Ovary (tissue), 9 donors: ENCODE results near the gene SPEF2. TPM values are rescaled to one million over a fixed set of nuclear protein-coding genes. Genes with fewer than 3 reads are reported as not detected.

Experiments
- DNase-seq, 5 donors: peaks; one replicate each; pipeline ENCODE4 v3.0.0-alpha.2; 2019 to 2020
- H3K27ac ChIP-seq, 2 donors: fragments of 200-600 bp; one replicate each; pipeline versions ENCODE4 v1.5.1 to v1.8.0; 2019 to 2022
- H3K27me3 ChIP-seq: fragments of 200-600 bp; one replicate; pipeline ENCODE4 v1.8.0; 2022
- H3K36me3 ChIP-seq: fragments of 200-600 bp; sonication (generic); one replicate; pipeline ENCODE4 v1.5.1; 2019
- H3K4me1 ChIP-seq: one replicate; pipeline ENCODE4 v1.8.1; 2013; ENCODE audit warnings: mild to moderate bottlenecking, moderate library complexity; ENCODE audit not compliant: insufficient read depth
- H3K4me3 ChIP-seq: fragments of 200-600 bp; sonication (generic); one replicate; pipeline ENCODE4 v1.5.1; 2017
- H3K9me3 ChIP-seq, 2 donors: fragments of 200-600 bp in 1 of 2; sonication (generic) in 1 of 2; one replicate each; pipeline versions ENCODE4 v1.5.1 to v1.8.1; 2013 to 2019; ENCODE audit warnings: mild to moderate bottlenecking in 1 of 2, moderate library complexity in 1 of 2
- CTCF ChIP-seq, 3 donors: fragments of 450-650 bp in 2 of 3; fragments of 200-600 bp in 1 of 3; IDR thresholded peaks; one replicate each; pipeline versions ENCODE4 v1.5.1 to v1.8.0; 2016 to 2022; ENCODE audit warnings: antibody characterized with exemption in 3 of 3, mild to moderate bottlenecking in 1 of 3
- EP300 ChIP-seq: sonication (generic); formaldehyde crosslinking; IDR thresholded peaks from one replicate; pipeline ENCODE4 v1.6.1; 2017; ENCODE audit warnings: antibody characterized with exemption
- POLR2A ChIP-seq: fragments of 450-650 bp; IDR thresholded peaks from one replicate; pipeline ENCODE4 v1.6.1; 2017; ENCODE audit warnings: antibody characterized with exemption, mild to moderate bottlenecking, moderate library complexity
- WGBS, 3 donors: extraction: QIAGEN DNeasy Blood & Tissue Kit in 1 of 3; methylation state at CpG; one replicate each; pipeline versions ENCODE4 v1.1.5 to v1.1.7; 2013 to 2017; 5-methylcytosine and 5-hydroxymethylcytosine counted together
- intact Hi-C, 4 donors: fragments of 100-400 bp; cut with DNase I; formaldehyde crosslinking; loops; one replicate each; pipeline versions ENCODE4 v1.11.0 to v1.15.1; 2022 to 2023
- polyA plus RNA-seq, 2 donors: library from polyadenylated mRNA; stranded (reverse); fragments of 200-250 nt in 1 of 2; fragments of 350-450 nt in 1 of 2; fragmentation: Illumina TruSeq in 1 of 2; extraction: RNeasy Lipid Tissue Mini Kit (QIAGEN cat#74804) in 1 of 2; gene quantifications; one replicate each; pipeline ENCODE4 v1.2.3, GENCODE V29; 2013 to 2014
- total RNA-seq, 7 donors: library from RNA; depleted of rRNA in 2 of 7; stranded (reverse); fragments of >200 nt in 2 of 7; fragmentation: NEBNext Ultra II Directional in 3 of 7; extraction: Animal tissue kit (Norgen Biotek cat#: 25700) in 3 of 7; gene quantifications; one replicate each; pipeline versions ENCODE4 v1.1.0 to v1.2.4, GENCODE V29; 2016 to 2023
- donor health status: DM: no; HTN: no; CAD: no; lungs with moderate emphysema.
- donor health status: DM: no; HTN: no; CAD: no.
- donor health status: Bipolar disorder and iron deficiency.
- donor health status: DM: yes; HTN: yes; CAD: no.
- donor health status: DM: no; HTN: no; CAD: no.
- donor health status: DM: yes; HTN: yes; CAD: no.

SPEF2 gene
- total and polyA plus RNA-seq, 9 donors, result 4.2 to 31.8 (median 9.0) TPM

- H3K4me1 ChIP-seq, result no peaks in the 10 kb centered on the region
- intact Hi-C loops, result no loop called here
- no peak for DNase-seq
- H3K27me3 ChIP-seq, result no peaks in the 10 kb centered on the region
- H3K9me3 ChIP-seq, result no peaks in the 10 kb centered on the region
- no peaks in the 10 kb centered on the region for H3K36me3 ChIP-seq
- H3K4me3 ChIP-seq, result no peak overlapping the region
- H3K27ac ChIP-seq, result no peak overlapping the region
- TF ChIP-seq EP300 (no peak), CTCF (IDR thresholded peaks at IDR 0.05) (no peak), POLR2A (no peak)
These were observed 41.9 kb downstream of the SPEF2 start for GRCh38 chr5:35659556-35659955.

GRCh38 chr5:35660451-35660850 is 42.8 kb downstream of the SPEF2 start:
- H3K36me3 ChIP-seq, result no peaks in the 10 kb centered on the region
- intact Hi-C loops, result no loop called here
- H3K4me1 ChIP-seq, result no peaks in the 10 kb centered on the region
- no peak for DNase-seq
- H3K4me3 ChIP-seq, result no peak overlapping the region
- WGBS, 3 donors, result 85 to 97% (median 96%) methylated on average over 1 of the region's 1 CpG
- no peaks in the 10 kb centered on the region for H3K9me3 ChIP-seq
- no peak overlapping the region for H3K27ac ChIP-seq
- TF ChIP-seq CTCF (IDR thresholded peaks at IDR 0.05) (no peak), EP300 (no peak), POLR2A (no peak)
- no peaks in the 10 kb centered on the region for H3K27me3 ChIP-seq

DNA sequence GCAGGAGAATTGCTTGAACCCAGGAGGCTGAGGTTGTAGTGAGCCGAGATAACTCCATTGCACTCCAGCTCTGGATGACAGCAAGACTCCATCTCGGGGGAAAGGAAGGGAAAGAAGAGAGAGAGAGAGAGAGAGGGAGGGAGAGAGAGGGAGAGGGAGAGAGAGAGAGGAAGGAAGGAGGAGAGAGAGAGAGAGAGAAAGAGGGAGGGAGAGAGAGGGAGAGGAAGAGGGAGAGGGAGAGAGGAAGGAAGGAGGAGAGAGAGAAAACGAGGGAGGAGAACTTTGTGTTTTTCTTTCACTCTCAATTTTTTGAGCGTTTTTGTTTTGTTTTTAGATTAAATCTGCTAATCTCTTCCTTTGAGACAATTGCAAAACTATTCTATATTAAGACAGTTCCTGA is 46.9 kb downstream of the SPEF2 start:
- Histone ChIP-seq H3K27ac (no peak overlapping the region), H3K4me3 (no peak overlapping the region), H3K27me3 (no peaks in the 10 kb centered on the region), H3K36me3 (no peaks in the 10 kb centered on the region), H3K4me1 (no peaks in the 10 kb centered on the region), H3K9me3 (no peaks in the 10 kb centered on the region)
- no peak for DNase-seq
- WGBS, 3 donors, result 70 to 74% (median 70%) methylated on average over 4 of the region's 4 CpGs
- intact Hi-C loops, result no loop called here
- no peak for TF ChIP-seq CTCF (IDR thresholded peaks at IDR 0.05)
- TF ChIP-seq POLR2A, result no peak
- no peak for TF ChIP-seq EP300

DNA sequence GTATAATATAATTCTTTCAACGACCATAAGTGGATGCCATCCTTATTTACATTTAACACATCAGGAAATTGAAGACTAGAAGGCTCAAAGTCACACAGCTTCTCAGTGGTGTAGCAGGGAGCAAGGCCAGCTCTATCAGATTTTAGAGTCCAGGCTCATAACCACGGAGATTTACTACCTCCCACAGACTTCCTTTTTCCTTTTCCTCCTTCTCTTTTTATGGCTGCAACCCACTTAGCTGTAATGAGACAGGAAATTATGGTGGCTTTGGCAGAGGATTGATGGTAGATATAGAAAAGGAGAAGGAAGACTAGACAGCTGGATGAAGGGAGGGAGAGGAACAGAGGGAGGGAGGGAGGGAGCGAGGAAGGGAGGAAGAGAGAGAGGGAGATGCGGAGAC is 47.4 kb downstream of the SPEF2 start:
- no peak for TF ChIP-seq CTCF (IDR thresholded peaks at IDR 0.05)
- TF ChIP-seq POLR2A, result no peak
- TF ChIP-seq EP300, result no peak
- H3K27me3 ChIP-seq, result no peaks in the 10 kb centered on the region
- no peak overlapping the region for H3K27ac ChIP-seq
- H3K36me3 ChIP-seq, result no peaks in the 10 kb centered on the region
- no peak overlapping the region for H3K4me3 ChIP-seq
- intact Hi-C loops, result no loop called here
- no peak for DNase-seq
- no peaks in the 10 kb centered on the region for H3K9me3 ChIP-seq
- H3K4me1 ChIP-seq, result no peaks in the 10 kb centered on the region
- WGBS, 3 donors, result 60 to 65% (median 61%) methylated on average over 4 of the region's 4 CpGs

DNA sequence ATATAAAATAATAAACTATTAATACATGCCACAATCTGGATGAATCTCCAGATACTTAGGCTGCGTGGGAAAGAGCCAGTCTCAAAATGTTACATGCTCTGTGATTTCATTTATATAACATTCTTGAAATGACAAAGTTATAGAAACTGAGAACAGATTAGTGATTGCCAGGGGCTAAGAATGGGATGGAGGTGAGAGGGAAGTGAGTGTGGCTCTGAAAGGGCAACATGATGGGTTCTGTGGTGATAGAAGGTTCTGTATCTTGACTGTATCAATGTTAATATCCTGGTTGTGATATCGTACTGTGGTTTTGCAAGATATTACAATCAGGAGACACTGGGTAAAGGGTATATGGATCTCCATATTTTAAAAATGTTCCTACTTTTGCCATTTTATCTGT is 50.7 kb downstream of the SPEF2 start:
- Histone ChIP-seq H3K27ac (no peak overlapping the region), H3K27me3 (no peaks in the 10 kb centered on the region), H3K4me1 (no peaks in the 10 kb centered on the region), H3K4me3 (no peak overlapping the region), H3K36me3 (no peaks in the 10 kb centered on the region), H3K9me3 (no peaks in the 10 kb centered on the region)
- no peak for DNase-seq
- intact Hi-C loops, result no loop called here
- TF ChIP-seq POLR2A (no peak), CTCF (IDR thresholded peaks at IDR 0.05) (no peak)
- 93 to 96% (median 96%) methylated on average over 2 of the region's 2 CpGs for WGBS, 3 donors
